Erythroblast (primary cell): ENCODE data around the gene OPHN1.

Experiments used
- GATA1 ChIP-seq: IDR thresholded peaks from 2 replicates; pipeline ENCODE4 v1.6.1; 2011; ENCODE audit warnings: low read depth, mild to moderate bottlenecking, control low read depth, low read length, moderate library complexity
- POLR2A ChIP-seq: IDR thresholded peaks from 2 replicates; pipeline ENCODE4 v1.6.1; 2011; ENCODE audit warnings: mild to moderate bottlenecking, low read length

GRCh38 chrX:68462653-68463052 lies 29.4 kb upstream of the OPHN1 start:
- TF ChIP-seq POLR2A (no peak), GATA1 (no peak)
